Stimulated activated CD4-positive, alpha-beta T cell treated with anti-CD3 and anti-CD28 coated beads, Interleukin-15, amount 100 ng/mL, for 48 hours (primary cell): ENCODE measurements around the gene GABRR2.
"Not testable (repeated sequence)": the region's sequence is repeated elsewhere in the genome, so short reads cannot be mapped to it uniquely, and the experiment has no call there.

ENCODE experiments used
- DNase-seq, 2 donors: peaks; one replicate each; pipeline ENCODE4 v3.0.0-alpha.2; 2020; ENCODE audit warnings: low read depth in 2 of 2

The GABRR2 gene

DNA sequence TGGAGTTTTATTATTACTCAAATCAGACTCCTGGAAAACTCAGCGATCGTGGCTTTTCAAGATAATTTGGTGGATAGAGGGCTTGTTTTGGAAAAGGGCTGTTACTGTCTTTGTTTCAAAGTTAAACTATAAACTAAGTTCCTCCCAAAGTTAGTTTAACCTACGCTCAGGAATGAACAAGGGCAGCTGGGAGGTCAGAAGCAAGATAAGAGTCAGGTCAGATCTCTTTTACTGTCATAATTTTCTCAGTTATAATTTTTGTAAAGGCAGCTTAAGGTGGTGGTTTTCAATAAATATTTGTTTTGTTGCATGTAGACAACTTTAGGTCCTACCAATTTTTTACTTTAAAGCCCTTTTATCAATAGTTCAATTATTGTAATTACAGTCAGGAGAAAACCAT, 9.2 kb upstream of the GABRR2 start:
- no peak for DNase-seq

DNA sequence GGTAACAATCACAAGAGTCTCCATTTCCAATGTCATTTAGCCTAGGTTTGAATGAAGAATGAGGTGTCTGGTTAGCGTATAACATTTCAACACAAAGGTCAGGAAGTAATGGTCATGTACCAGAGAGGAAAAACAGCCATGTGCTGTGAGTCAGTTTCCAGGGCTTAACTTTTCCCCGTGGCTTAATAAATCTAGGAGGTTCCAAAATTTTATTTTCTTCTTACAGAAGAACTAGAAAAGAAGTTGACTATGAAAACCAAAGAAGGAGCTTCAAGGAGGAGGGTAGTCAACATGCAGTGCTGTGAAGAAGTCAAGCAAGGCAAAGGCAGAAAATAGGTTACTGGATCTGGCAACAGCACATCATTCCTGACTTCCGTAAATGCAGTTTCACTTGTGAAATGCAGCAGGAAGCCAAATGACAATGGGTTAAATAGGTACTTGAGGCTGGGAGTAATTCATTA, 8.4 kb upstream of the GABRR2 start:
- DNase-seq, result no peak

DNA sequence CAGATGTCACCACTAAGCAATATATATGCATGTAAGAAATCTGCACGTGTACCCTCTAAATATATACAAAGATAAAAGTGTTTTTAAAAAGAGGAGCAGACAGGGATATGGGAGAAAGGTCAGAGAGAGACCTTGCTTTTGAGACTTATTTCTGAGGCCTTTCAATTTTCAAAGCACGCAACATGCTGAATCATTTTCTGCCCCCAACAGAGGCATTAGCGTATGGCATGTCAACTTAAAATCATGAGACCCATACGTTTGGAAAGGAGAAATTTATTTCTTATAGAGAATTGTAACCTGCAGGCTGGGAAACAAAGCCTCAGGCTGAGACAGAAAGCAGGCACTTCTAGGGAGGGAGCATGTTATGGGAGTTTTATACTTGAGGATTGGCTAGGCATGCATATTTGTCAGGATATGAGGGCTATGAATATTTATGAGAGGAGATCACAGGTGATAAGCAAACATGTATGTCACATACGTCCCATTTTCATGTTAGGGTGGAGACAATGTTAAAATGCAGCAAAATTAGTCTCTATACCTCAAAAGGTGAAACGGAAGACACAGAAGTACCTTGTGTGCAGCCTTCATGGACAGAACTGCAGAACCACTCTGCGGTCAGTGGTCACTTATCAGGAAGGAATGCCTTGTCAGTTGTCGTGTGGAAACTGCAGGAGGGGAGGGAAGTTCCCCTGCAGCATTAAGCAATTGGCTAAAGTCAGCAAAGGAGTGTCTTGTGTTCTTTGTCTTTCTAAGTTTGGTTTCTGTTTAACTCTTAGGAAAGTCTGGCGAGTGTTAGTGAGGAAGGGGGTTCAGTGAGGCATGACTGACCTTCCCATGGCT, 6.3 kb upstream of the GABRR2 start:
- DNase-seq, result no peak

DNA sequence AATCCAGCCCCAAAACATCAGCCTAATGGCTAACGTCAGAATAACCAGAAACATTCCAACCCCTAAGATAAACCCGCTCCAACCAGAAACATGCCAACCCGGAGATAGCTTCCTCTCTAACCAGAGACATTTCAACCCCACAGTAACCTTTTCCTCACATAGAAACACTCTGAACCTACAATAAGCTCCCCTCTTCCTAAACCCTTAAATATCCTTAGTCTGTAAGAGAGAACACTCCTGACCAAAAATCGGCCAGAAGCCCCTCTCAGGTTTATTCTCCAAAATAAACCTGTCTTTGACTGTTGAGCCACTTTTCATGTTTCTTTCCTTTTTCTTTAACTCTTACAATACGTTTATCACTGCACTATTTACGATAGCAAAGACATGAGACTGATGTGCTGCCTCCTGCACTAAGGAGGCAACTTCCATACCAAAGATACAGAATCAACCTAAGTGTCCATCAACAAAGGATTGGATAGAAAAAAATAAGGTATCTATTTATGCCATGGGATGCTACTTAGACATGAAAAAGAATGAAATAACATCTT, 5.0 kb upstream of the GABRR2 start:
- DNase-seq, result no peak

- no peak for DNase-seq
These were observed 2.0 kb upstream of the GABRR2 start for GRCh38 chr6:89317067-89317466.

- DNase-seq, result no peak
These were observed 407 bp downstream of the GABRR2 start for GRCh38 chr6:89314692-89315091.

DNA sequence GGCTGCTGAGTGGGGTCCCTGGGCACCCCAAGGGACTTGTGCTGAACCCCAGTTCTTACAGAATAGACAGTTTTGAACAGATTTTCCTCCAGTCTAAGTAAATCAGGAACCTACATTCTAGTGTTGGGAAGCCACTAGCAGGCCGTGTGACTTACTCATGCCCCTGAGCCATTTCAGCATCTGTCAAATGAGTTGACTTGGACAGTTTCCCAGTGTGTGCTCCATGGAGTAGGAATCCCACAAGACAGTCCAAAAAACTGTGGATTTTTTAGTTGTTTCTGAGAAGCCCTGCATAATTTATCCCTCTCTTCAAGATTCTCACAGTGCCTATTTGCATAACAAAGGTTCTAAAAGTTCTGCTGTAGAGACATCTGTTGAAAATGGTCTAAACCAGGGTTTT, 2.1 kb downstream of the GABRR2 start:
- DNase-seq, result no peak

- no peak for DNase-seq
These were observed 3.1 kb downstream of the GABRR2 start for GRCh38 chr6:89311853-89312531.

- DNase-seq, result no peak
These were observed 3.6 kb downstream of the GABRR2 start for GRCh38 chr6:89311530-89311852.

DNA sequence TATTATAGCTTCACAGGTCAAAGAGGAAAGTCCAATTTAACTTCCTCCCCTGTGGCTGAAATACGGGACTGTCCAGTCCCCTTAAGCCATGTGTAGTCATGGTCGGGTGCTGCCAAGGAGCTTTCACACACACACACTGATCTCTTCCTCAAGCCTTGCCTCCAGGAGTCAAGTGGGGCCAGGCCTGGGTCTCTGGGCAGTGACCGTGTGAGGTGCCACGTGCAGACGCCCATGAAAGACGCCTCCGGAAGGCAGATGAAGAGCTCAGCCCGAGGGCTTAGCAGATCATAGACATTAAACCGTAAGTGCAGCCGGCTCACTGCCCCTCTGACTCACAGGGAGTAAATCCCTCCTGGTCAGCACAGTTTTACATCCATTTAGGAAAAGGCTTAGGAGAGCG, 4.2 kb downstream of the GABRR2 start:
- no peak for DNase-seq

DNA sequence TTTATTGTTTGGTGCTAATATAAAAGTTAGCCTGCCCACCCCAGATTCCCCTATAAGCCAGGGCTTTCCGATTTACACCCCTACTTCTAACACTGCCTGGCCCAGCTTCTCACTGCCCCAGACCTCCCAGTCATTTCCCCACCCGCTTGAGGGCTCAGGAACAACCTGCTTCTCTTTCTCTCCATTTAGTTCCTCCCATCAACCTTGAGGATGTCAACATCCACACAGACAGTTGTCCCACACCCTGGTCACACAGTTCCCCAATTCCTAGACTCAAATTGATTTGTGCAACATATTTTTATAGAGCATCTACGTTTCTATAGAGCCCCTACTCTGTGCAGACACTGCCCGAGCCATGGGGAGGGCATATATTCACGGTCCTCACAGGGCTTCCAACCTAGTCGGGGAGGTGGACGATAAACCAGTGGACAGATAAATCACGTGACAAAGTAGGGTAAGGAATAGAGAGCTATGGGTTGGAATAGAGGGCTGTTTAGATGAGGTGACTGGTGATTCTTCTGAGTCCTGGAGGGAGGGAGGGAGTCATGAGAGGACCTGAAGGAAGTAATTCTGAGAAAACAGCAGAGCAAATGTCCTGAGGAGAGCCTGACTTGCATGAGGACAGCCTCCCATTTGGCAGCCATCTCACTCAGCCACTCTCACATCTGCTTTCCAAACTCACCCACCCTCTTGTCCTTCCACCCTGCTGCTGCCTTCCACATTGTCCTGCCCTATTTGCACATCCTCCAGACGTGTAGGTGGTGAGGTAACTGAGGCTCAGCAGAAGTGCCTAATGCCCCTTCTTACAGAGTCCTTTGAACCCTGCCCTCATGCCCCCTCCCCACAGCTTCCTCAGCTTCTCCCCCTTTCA, 6.3 kb downstream of the GABRR2 start:
- no peak for DNase-seq

- not testable (repeated sequence) for DNase-seq
These were observed 10.6 kb downstream of the GABRR2 start for GRCh38 chr6:89304517-89304916.

- DNase-seq, result no peak
These were observed 12.2 kb downstream of the GABRR2 start for GRCh38 chr6:89302936-89303335.

- no peak for DNase-seq
These were observed 12.8 kb downstream of the GABRR2 start for GRCh38 chr6:89302195-89302770.

GRCh38 chr6:89301586-89302194, 13.4 kb downstream of the GABRR2 start:
- DNase-seq, result no peak

DNA sequence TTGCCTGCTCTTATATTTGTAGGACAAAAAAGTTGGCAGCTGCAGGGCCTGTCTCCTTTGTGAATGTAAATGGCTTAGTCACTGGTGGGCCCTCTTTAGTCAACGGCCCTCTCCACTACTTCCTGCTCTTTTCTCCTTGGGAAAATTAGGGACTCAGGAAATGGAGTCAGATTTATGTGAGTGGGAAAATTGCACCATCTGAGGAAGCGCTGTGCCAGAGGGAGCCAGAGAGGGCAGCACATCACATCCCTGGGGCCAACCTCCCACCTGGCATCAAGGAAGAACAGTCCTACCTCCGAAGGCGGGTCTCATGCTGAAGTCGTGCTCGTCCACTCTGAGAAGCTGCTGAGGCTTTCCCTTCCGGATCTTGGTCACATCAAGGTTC, 15.6 kb downstream of the GABRR2 start:
- DNase-seq, result no peak

GRCh38 chr6:89298680-89299465, 16.2 kb downstream of the GABRR2 start:
- DNase-seq, result peak in 1 of 2 donors; percentile 7

GRCh38 chr6:89297695-89298351, 17.3 kb downstream of the GABRR2 start:
- DNase-seq, result peak; percentile 33 to 65

DNA sequence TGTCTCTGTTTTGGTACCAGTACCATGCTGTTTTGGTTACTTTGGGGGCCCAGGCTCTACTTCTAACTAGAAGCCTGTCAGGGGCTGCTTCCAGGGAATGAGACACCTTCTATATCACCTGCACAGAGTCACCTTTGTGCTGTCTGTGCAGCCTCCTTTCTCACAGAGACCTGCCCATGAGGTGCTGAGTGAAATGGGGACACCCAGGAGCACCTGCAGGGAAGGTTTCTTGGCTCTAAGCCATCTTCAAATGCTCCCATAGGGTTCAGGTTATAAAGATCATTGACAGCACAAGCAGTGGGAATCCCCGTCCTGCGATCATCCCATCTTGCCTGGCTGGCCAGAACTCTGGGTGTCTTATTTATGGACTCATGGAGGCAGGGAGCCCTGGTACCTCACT, 19.1 kb downstream of the GABRR2 start:
- no peak for DNase-seq

- DNase-seq, result not testable (repeated sequence)
These were observed 20.0 kb downstream of the GABRR2 start for GRCh38 chr6:89295116-89295515.
